Measurements from ENCODE around the gene KRT2. TPM values are rescaled to one million over a fixed set of nuclear protein-coding genes. Genes with fewer than 3 reads are reported as not detected.

KRT2 gene
- total RNA-seq, 1 donor from 2014 or later = not detected

- H3K4me3 ChIP-seq (ENCODE audit: low read depth, low read length) = no peak overlapping the region
- no peak for DNase-seq (ENCODE audit: low read depth)
- TF ChIP-seq, protein P1, sequence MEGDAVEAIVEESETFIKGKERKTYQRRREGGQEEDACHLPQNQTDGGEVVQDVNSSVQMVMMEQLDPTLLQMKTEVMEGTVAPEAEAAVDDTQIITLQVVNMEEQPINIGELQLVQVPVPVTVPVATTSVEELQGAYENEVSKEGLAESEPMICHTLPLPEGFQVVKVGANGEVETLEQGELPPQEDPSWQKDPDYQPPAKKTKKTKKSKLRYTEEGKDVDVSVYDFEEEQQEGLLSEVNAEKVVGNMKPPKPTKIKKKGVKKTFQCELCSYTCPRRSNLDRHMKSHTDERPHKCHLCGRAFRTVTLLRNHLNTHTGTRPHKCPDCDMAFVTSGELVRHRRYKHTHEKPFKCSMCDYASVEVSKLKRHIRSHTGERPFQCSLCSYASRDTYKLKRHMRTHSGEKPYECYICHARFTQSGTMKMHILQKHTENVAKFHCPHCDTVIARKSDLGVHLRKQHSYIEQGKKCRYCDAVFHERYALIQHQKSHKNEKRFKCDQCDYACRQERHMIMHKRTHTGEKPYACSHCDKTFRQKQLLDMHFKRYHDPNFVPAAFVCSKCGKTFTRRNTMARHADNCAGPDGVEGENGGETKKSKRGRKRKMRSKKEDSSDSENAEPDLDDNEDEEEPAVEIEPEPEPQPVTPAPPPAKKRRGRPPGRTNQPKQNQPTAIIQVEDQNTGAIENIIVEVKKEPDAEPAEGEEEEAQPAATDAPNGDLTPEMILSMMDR (conservative IDR thresholded peaks at IDR 0.05; ENCODE audit: low read depth, low read length) = no peak
Measured at GRCh38 chr12:52631264-52631663, 20.7 kb downstream of the KRT2 start.

- DNase-seq (ENCODE audit: low read depth) = no peak
- no peak overlapping the region for H3K4me3 ChIP-seq (ENCODE audit: low read depth, low read length)
- TF ChIP-seq, protein P1 (conservative IDR thresholded peaks at IDR 0.05; ENCODE audit: low read depth, low read length) = no peak
Measured at GRCh38 chr12:52630599-52631200, 21.3 kb downstream of the KRT2 start.

DNA sequence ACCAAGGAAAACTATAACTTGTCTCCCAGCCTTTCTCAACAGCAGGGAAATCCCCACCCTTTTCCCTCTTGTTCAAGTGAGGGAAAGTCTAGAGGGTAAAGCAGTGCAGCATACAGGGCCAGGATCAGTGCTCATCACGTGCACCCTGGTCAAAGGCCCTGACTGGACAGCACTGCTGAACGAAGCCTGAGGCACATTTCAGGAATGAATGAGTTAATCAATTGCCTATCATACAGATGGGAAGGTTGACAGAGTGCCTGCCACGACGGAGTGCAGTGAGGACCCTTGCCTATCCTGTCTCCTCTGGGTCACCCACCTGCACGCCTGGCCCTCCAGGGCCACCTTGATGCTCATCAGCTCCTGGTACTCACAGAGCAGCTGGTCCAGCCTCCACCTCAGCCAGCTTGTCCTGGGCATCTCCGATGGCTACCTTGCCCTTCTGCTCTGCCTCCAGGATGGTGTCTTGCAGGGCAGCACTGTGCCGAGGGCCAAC is 22.0 kb downstream of the KRT2 start:
- TF ChIP-seq, protein P1 (conservative IDR thresholded peaks at IDR 0.05; ENCODE audit: low read depth, low read length) = no peak
- no peak for DNase-seq (ENCODE audit: low read depth)
- no peak overlapping the region for H3K4me3 ChIP-seq (ENCODE audit: low read depth, low read length)

- H3K4me3 ChIP-seq (ENCODE audit: low read depth, low read length) = no peak overlapping the region
- DNase-seq (ENCODE audit: low read depth) = no peak
- TF ChIP-seq, protein P1 (conservative IDR thresholded peaks at IDR 0.05; ENCODE audit: low read depth, low read length) = no peak
Measured at GRCh38 chr12:52629281-52630007, 22.6 kb downstream of the KRT2 start.

DNA sequence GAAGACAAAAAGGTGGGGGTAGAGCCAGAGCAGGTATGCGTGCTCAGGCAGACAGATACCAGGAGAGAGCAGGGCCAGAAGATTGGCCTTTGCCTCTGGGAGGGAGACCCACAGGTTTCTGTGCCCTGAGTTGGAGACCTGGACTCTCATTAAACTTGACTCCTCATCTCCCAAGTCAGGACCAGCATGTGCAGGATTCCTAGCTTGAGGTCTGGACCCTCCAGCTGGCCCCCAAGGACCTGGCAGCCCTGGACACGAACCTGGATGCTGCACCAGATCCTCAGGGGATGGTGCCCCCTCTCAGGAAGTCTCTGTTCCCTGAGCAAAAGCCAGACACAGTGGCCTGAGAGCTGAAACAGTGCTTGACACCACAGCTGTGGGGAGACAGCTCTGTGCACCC is 23.2 kb downstream of the KRT2 start:
- TF ChIP-seq, protein P1 (conservative IDR thresholded peaks at IDR 0.05; ENCODE audit: low read depth, low read length) = no peak
- H3K4me3 ChIP-seq (ENCODE audit: low read depth, low read length) = no peak overlapping the region
- DNase-seq (ENCODE audit: low read depth) = no peak

DNA sequence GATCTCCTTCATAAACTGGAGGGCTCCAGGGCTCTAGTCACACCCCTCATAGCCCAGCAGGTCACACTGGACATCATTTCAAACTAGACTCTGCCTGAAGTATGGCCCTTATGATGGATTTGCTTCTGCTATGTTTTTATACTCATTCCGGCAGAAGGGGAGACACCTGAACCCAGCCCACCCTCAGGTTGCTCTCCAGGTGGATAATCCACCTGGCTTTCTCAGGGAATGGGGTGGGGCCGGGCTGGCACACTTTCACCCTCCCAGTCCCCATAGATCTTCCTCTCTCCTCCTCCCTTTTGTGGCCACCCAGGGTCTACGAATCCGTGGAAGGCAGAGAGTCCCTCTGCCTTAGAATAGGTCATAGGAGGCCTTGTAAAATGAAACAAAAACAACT is 23.9 kb downstream of the KRT2 start:
- TF ChIP-seq, protein P1 (conservative IDR thresholded peaks at IDR 0.05; ENCODE audit: low read depth, low read length) = no peak
- H3K4me3 ChIP-seq (ENCODE audit: low read depth, low read length) = no peak overlapping the region
- DNase-seq (ENCODE audit: low read depth) = no peak

Measured in epithelial cell of proximal tubule (primary cell).